ENCODE measurements around the gene NEDD4.
A peak's percentile ranks its signal among the peaks of the same experiment; 100 is the strongest.
"Not testable (repeated sequence)": the region's sequence is repeated elsewhere in the genome, so short reads cannot be mapped to it uniquely, and the experiment has no call there.

Gene NEDD4

DNA sequence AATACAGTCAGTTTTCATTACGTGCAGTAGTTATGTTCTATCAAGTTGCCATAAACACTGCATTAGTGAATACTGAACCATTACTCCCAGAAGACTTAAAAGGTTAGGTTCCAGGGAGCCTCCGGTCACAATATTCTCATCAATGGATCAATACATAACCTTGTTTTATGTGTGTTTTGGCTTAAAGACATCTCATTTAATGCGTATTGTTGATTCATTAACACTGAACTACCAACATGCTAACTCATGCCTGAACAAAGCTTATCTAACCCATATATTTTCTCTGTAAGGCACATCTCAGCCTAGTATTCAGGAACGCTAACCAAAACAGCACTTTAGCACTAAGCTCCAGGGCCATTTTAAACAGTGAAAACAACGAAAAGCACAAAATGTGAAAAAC lies 24.1 kb upstream of the NEDD4 start:
- no peaks in the 10 kb centered on the region for H3K9me3 ChIP-seq
- TF ChIP-seq, protein P1, sequence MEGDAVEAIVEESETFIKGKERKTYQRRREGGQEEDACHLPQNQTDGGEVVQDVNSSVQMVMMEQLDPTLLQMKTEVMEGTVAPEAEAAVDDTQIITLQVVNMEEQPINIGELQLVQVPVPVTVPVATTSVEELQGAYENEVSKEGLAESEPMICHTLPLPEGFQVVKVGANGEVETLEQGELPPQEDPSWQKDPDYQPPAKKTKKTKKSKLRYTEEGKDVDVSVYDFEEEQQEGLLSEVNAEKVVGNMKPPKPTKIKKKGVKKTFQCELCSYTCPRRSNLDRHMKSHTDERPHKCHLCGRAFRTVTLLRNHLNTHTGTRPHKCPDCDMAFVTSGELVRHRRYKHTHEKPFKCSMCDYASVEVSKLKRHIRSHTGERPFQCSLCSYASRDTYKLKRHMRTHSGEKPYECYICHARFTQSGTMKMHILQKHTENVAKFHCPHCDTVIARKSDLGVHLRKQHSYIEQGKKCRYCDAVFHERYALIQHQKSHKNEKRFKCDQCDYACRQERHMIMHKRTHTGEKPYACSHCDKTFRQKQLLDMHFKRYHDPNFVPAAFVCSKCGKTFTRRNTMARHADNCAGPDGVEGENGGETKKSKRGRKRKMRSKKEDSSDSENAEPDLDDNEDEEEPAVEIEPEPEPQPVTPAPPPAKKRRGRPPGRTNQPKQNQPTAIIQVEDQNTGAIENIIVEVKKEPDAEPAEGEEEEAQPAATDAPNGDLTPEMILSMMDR (IDR thresholded peaks at IDR 0.05; ENCODE audit: low read depth, low read length), result no peak
- H3K4me3 ChIP-seq (ENCODE audit: low read depth, low read length), result no peak overlapping the region
- no peaks in the 10 kb centered on the region for H3K36me3 ChIP-seq
- H3K27me3 ChIP-seq, result no peaks in the 10 kb centered on the region
- no peak for DNase-seq
- no peaks in the 10 kb centered on the region; the same call in 1 of the 2 replicates for H3K4me1 ChIP-seq

DNA sequence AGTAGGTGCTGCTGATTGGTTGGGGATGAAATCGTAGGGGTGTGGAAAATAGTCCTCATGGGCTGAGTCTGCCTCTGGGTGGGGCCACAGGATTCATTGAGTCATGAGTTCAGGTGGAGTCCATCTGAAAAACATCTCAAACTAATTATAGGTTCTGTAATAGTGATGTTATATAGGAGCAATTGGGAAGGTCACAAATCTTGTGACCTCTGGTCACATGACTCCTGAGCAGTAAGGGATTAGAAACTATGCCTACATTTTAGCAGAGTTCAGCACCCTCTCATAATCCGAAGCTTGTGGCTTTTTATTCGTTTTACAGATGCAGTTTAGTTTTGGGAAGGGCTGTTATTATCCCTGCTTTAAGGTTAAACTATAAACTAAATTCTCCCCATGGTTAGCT lies 22.9 kb upstream of the NEDD4 start:
- H3K9me3 ChIP-seq, result no peaks in the 10 kb centered on the region
- H3K27me3 ChIP-seq, result no peaks in the 10 kb centered on the region
- no peak for DNase-seq

DNA sequence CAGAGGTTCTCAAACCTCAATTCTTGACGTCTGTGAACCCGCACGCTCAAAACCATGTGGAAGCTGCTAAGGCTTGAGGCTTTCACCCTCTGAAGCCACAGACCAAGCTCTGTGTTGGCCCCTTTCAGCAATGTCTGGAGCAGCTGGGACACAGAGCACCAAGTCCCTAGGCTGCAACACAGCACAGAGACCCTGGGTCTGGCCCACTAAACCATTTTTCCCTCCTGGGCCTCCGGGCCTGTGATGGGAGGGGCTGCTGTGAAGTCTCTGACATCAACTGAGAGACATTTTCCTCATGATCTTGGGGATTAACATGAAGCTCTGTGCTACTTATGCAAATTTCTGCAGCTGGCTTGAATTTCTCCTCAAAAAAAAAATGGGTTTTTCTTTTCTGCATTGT lies 21.3 kb upstream of the NEDD4 start:
- H3K27me3 ChIP-seq, result no peaks in the 10 kb centered on the region
- H3K36me3 ChIP-seq, result no peaks in the 10 kb centered on the region
- TF ChIP-seq, protein P1 (IDR thresholded peaks at IDR 0.05; ENCODE audit: low read depth, low read length), result no peak
- H3K9me3 ChIP-seq, result no peaks in the 10 kb centered on the region
- DNase-seq, result no peak
- H3K4me1 ChIP-seq, result no peaks in the 10 kb centered on the region; the same call in 1 of the 2 replicates
- no peak overlapping the region for H3K4me3 ChIP-seq (ENCODE audit: low read depth, low read length)

More for the DNA sequence above, 22.9 kb upstream of the NEDD4 start:
- no peaks in the 10 kb centered on the region for H3K36me3 ChIP-seq
- H3K4me1 ChIP-seq, result no peaks in the 10 kb centered on the region; the same call in 1 of the 2 replicates
- H3K4me3 ChIP-seq (ENCODE audit: low read depth, low read length), result no peak overlapping the region
- TF ChIP-seq, protein P1 (IDR thresholded peaks at IDR 0.05; ENCODE audit: low read depth, low read length), result no peak

DNA sequence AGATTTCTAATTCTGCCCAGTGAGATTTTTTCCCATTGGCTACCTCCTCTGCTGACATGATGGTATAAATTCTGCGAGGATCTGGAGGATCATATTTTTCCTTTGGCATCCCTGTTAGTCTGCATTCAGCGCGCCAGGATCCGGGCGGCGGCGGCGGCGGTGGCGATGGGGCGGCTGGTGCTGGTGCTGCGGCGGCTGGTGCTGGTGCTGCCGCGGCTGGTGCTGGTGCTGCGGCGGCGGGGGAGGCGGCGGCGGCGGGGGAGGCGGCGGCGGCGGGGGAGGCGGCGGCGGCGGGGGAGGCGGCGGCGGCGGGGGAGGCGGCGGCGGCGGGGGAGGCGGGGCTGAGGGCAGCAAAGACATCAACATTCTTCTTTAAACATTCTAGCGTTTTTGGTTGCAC lies 13.6 kb upstream of the NEDD4 start:
- not testable (repeated sequence) for H3K36me3 ChIP-seq, H3K9me3 ChIP-seq, H3K4me1 ChIP-seq, H3K27me3 ChIP-seq
- peak overlapping the region; percentile 52 for H3K4me3 ChIP-seq (ENCODE audit: low read depth, low read length)
- peak; percentile 39 for DNase-seq

DNA sequence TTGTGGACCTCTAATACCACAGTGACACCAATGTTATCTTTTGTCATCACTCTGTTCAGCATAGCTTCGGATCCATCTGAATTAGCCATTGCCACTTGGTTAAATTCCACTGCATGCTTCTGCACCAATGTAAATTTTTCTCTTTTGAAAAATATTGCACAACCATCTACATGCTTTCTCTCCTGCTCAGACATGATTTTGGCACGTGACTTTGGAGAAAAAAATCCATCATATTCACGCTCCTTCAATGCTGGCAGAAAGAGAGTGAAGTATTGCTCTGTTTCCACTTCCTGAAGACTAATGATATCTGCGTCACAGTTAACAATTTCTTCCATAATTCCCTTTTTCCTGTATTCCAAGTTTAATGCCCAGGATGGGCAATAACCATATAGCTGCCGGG lies 13.0 kb upstream of the NEDD4 start:
- DNase-seq, H3K4me1 ChIP-seq, H3K27me3 ChIP-seq, H3K36me3 ChIP-seq, H3K9me3 ChIP-seq: not testable (repeated sequence)
- peak overlapping the region; percentile 52 for H3K4me3 ChIP-seq (ENCODE audit: low read depth, low read length)

DNA sequence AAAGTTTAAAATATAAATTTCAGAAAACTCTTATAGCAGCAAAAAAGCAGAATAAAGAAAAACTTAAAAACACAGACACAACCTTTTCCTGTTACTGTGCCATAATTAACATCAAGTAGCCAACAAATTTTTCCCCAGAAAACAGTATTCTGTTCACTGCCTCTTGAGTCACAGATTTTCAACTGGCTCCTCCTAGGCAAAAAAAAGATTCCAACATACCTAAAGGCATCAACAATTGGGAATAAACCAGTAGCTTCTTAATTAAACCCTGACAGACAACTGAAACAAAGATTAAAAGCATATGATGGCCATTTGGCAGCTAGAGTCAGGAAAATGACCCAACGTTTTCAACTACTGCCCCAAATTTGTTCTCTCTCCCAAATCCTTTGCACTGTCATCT lies 10.9 kb upstream of the NEDD4 start:
- H3K9me3 ChIP-seq; H3K4me1 ChIP-seq; H3K27me3 ChIP-seq; DNase-seq; H3K36me3 ChIP-seq; H3K4me3 ChIP-seq (ENCODE audit: low read depth, low read length): not testable (repeated sequence)

DNA sequence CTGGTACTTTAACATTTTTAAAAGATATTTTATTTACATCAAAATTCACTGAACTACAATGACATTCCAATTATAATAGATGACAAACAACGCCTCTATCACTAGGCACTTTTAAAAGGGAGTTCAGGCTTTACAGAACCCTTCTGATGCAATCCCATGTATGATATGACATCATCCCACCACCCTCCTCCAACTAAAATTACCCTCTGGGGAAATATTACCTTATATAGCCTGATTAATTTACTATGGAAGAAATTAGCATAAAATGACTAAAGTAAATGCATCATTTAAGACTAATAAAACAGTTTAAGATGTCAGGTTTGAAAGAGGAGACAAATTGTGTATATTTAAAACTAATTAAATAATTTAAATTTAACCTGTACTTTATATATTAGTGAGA lies 10.4 kb upstream of the NEDD4 start:
- DNase-seq; H3K4me1 ChIP-seq; H3K4me3 ChIP-seq (ENCODE audit: low read depth, low read length); H3K9me3 ChIP-seq; H3K36me3 ChIP-seq; H3K27me3 ChIP-seq: not testable (repeated sequence)

DNA sequence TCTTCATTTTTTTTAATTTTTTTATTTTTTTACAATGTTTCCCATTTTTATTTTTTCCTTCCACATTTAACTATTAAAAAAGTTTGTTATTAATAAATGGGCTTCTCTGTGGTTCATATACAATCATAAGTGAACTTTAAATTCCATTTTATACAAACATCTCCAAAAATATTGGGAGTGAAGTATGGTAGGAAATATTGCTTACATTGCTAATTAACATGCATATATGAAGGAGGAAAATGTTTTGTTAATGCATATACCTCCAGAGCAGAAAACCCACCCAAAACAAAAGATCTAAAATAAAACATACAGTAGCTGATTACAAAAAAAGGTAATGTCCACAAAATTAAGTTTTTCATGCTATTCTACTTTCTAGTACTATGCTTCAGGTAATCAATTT lies 9.9 kb upstream of the NEDD4 start:
- H3K27me3 ChIP-seq; DNase-seq; H3K9me3 ChIP-seq; H3K36me3 ChIP-seq; H3K4me1 ChIP-seq; H3K4me3 ChIP-seq (ENCODE audit: low read depth, low read length): not testable (repeated sequence)

DNA sequence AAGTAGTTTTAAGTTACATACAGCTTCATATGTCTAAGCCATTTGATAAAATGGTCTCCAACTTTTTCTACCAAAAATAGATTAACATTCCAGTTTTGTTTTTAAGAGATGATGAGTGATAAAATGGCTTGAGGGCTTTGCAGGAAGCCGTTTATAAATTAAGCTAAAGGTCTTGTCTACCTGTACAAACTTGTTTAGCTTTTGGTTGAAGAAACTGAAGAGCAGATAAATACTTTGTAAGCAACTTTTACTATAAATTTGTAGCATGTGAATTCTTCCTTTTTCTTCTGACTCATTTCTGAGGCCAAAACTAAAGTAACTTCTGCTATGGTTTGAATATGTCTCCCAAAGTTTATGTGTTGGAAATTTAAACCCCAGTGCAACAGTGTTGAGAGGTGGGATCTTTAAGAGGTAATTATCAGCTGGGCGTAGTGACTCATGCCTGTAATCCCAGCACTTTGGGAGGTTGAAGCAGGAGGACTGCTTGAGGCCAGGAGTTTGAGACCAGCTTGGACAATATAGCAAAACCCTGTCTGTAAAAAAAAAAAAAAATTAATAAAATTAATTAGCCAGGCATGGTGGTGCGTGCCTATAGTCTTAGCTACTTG lies 8.2 kb upstream of the NEDD4 start:
- TF ChIP-seq, protein P1 (IDR thresholded peaks at IDR 0.05; ENCODE audit: low read depth, low read length), result no peak
- H3K4me3 ChIP-seq (ENCODE audit: low read depth, low read length), result no peak overlapping the region
- no peak for DNase-seq
- H3K9me3 ChIP-seq, result no peaks in the 10 kb centered on the region
- H3K36me3 ChIP-seq, result no peaks in the 10 kb centered on the region
- no peaks in the 10 kb centered on the region for H3K4me1 ChIP-seq
- H3K27me3 ChIP-seq, result no peaks in the 10 kb centered on the region
